ENCODE results near the gene TTC6. TPM values are rescaled to one million over a fixed set of nuclear protein-coding genes. Genes with fewer than 3 reads are reported as not detected.
A peak's percentile ranks its signal among the peaks of the same experiment; 100 is the strongest.

TTC6 gene
- total RNA-seq, 2 donors from 2014 or later = 8.1 to 11.0 TPM

DNA sequence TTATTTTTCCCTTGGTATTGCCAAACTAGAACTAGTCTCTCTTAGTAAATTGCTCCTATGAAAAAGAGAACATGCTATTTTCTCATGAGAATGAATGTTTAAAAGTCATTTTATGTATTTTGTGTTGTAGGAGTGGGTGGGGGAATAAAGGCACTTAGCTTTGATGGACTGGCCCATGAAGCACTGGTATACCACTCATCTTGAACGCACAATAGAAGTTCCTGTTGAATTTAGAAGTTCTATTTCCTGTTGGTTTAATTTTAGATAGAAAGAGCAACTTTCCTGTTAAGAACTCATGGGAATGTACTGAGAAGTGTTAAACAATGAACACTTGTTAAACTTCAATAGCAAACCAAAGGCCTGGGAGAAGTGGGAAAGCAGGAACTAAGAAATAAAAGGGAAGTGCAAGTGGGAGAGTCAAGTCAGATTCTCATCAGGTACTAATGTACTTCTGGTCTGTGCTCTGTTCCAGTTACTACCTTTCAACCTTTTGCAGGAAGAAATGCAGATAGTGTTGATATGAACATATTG, 23.1 kb downstream of the TTC6 start:
- 95 to 100% methylated on average over 1 of the region's 1 CpG for WGBS, 2 experiments (ENCODE audit: insufficient coverage in 1 of 2, insufficient read length in 1 of 2)
- no peak overlapping the region for H3K4me3 Mint-ChIP-seq

DNA sequence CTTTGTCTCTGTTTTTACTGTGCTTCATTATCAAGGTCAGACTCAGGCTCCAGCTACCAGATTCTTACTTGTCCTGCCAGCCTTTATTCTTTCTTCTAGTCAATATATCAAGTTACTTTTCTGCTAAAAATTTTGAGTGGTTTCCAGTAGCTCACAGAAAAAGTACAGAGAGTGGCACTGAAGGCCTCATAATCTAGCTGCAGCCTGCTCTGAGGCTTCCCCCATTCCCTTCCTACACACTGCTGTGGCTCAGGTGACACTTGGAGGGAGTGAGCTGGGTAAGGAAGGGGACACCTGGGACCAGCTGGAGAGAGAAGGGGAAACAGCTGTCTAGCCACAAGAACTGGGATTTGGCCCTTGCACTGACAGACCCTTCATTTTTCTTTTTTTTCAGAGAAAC, 25.4 kb downstream of the TTC6 start:
- Histone ChIP-seq H3K36me3 (ENCODE audit: control insufficient read depth, insufficient read depth, low read length) (no peaks in the 10 kb centered on the region), H3K4me1 (ENCODE audit: control insufficient read depth, insufficient read depth, low read length) (no peaks in the 10 kb centered on the region), H3K9ac (ENCODE audit: extremely low read depth, low read length, poor library complexity, severe bottlenecking) (no peak overlapping the region), H3K4me3 (ENCODE audit: low read length) (no peak overlapping the region), H3K9me3 (ENCODE audit: control insufficient read depth, low read length) (peaks cover 5% of the 10 kb centered on the region), H3K27me3 (ENCODE audit: control insufficient read depth, insufficient read depth, low read length, poor library complexity, severe bottlenecking) (peaks cover 45% of the 10 kb centered on the region), H3K27ac (ENCODE audit: low read depth, low read length) (no peak overlapping the region)
- no peak for DNase-seq
- H3K27ac Mint-ChIP-seq = no peak overlapping the region
- TF ChIP-seq, protein P1, sequence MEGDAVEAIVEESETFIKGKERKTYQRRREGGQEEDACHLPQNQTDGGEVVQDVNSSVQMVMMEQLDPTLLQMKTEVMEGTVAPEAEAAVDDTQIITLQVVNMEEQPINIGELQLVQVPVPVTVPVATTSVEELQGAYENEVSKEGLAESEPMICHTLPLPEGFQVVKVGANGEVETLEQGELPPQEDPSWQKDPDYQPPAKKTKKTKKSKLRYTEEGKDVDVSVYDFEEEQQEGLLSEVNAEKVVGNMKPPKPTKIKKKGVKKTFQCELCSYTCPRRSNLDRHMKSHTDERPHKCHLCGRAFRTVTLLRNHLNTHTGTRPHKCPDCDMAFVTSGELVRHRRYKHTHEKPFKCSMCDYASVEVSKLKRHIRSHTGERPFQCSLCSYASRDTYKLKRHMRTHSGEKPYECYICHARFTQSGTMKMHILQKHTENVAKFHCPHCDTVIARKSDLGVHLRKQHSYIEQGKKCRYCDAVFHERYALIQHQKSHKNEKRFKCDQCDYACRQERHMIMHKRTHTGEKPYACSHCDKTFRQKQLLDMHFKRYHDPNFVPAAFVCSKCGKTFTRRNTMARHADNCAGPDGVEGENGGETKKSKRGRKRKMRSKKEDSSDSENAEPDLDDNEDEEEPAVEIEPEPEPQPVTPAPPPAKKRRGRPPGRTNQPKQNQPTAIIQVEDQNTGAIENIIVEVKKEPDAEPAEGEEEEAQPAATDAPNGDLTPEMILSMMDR (conservative IDR thresholded peaks at IDR 0.05) = no peak
- H3K9me3 Mint-ChIP-seq = peaks cover 11% of the 10 kb centered on the region
- peaks cover 64% of the 10 kb centered on the region for H3K27me3 Mint-ChIP-seq (ENCODE audit: insufficient read depth)
- no peak overlapping the region for H3K4me3 Mint-ChIP-seq
- H3K4me1 Mint-ChIP-seq = no peaks in the 10 kb centered on the region
- peaks cover 21% of the 10 kb centered on the region for H3K36me3 Mint-ChIP-seq (ENCODE audit: low read depth)

More for the DNA sequence above, 23.1 kb downstream of the TTC6 start:
- Mint-ChIP-seq H3K27ac (no peak overlapping the region), H3K36me3 (ENCODE audit: low read depth) (peaks cover 26% of the 10 kb centered on the region), H3K9me3 (peaks cover 31% of the 10 kb centered on the region), H3K4me1 (no peaks in the 10 kb centered on the region), H3K27me3 (ENCODE audit: insufficient read depth) (peaks cover 49% of the 10 kb centered on the region)
- Histone ChIP-seq H3K27me3 (ENCODE audit: control insufficient read depth, insufficient read depth, low read length, poor library complexity, severe bottlenecking) (peaks cover 35% of the 10 kb centered on the region), H3K4me3 (ENCODE audit: low read length) (no peak overlapping the region), H3K4me1 (ENCODE audit: control insufficient read depth, insufficient read depth, low read length) (no peaks in the 10 kb centered on the region), H3K36me3 (ENCODE audit: control insufficient read depth, insufficient read depth, low read length) (no peaks in the 10 kb centered on the region), H3K27ac (ENCODE audit: low read depth, low read length) (no peak overlapping the region), H3K9me3 (ENCODE audit: control insufficient read depth, low read length) (peaks cover 28% of the 10 kb centered on the region), H3K9ac (ENCODE audit: extremely low read depth, low read length, poor library complexity, severe bottlenecking) (no peak overlapping the region)
- DNase-seq = no peak
- TF ChIP-seq, protein P1 (conservative IDR thresholded peaks at IDR 0.05) = no peak

DNA sequence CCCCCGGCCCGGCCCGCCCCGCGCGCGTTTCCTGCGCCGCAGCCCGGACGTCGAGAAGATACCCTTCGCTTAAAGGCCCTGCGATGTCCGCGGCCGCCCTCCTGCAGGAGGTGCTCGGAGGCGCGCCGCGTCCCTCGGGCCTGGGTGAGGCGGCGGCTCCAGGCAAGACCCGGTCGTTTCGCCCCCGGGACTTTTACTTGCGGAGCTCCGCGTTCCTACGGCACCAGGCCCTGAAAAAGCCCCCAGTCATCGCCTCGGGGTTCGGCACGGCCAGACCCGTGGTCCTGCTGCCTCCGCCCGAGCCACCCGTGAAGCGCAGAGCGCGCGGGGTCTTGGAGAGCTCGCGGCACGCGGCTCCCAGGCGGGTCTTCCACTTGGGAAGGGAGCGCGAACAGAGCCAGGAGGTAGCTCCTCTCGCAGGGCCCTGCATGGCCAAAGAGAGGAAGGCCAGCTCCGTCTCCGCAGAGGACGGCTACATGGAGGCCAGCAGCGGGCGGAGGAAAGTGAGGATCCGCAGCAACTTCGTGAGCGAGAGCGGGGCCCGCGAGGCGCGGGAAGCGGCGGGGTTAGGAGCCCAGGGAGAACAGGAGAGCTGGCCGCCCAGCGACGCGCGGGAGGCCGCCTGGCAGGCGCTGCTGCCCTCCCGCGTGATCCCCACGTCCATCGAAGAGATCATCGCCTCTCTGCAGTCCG, 26.9 kb downstream of the TTC6 start:
- no peaks in the 10 kb centered on the region for H3K9me3 ChIP-seq (ENCODE audit: control insufficient read depth, low read length)
- Mint-ChIP-seq H3K4me1 (no peaks in the 10 kb centered on the region), H3K27ac (no peak overlapping the region), H3K27me3 (ENCODE audit: insufficient read depth) (peaks cover 68% of the 10 kb centered on the region), H3K4me3 (peak overlapping the region; percentile 48), H3K9me3 (no peaks in the 10 kb centered on the region), H3K36me3 (ENCODE audit: low read depth) (peaks cover 14% of the 10 kb centered on the region)
- WGBS, 2 experiments (ENCODE audit: insufficient coverage in 1 of 2, insufficient read length in 1 of 2) = 12 to 22% methylated on average over 27 to 81 of the region's 81 CpGs
- no peak overlapping the region for H3K27ac ChIP-seq (ENCODE audit: low read depth, low read length)
- H3K4me3 ChIP-seq (ENCODE audit: low read length) = peak overlapping the region; percentile 29
- peak; percentile 85 for DNase-seq
- H3K9ac ChIP-seq (ENCODE audit: extremely low read depth, low read length, poor library complexity, severe bottlenecking) = no peak overlapping the region
- H3K36me3 ChIP-seq (ENCODE audit: control insufficient read depth, insufficient read depth, low read length) = no peaks in the 10 kb centered on the region
- H3K4me1 ChIP-seq (ENCODE audit: control insufficient read depth, insufficient read depth, low read length) = no peaks in the 10 kb centered on the region
- TF ChIP-seq, protein P1 (conservative IDR thresholded peaks at IDR 0.05) = peak; percentile 51
- H3K27me3 ChIP-seq (ENCODE audit: control insufficient read depth, insufficient read depth, low read length, poor library complexity, severe bottlenecking) = peaks cover 45% of the 10 kb centered on the region

Data from endodermal cell (in vitro differentiated cells).